ENCODE data around the gene SOCS7.

The SOCS7 gene

DNA sequence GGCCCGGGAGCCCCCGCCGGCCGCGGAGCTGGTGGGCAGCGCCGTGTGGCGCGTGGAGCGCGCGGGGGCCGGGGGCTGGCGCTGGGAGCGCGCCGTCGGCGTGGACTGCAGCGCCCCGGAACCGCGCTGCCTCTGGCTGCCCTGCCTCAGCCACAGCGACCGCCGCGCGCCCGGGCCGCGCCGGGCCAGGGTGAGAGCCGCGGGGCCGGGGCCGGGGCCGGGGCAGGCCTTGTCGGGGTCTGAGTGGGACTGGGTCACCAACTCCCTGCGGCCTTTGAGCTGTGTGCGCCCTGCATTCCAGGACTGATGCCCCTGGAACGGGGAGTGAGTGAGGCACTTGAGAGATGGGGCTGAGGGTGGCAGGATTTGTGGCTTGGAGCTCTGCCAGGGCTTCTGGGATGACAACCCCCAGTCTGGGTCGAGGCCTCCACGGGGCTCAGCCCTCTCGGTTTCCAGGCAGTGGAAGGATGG lies 102.3 kb downstream of the SOCS7 start:
- Histone ChIP-seq H3K27ac (ENCODE audit: low read length) (no peak overlapping the region), H3K4me2 (ENCODE audit: low read depth, low read length) (no peak overlapping the region), H3K9me2 (replicated peaks; ENCODE audit: insufficient read depth, low read length) (no peaks in the 10 kb centered on the region), H3K36me3 (replicated peaks; ENCODE audit: insufficient read depth, low read length) (no peaks in the 10 kb centered on the region), H3K4me1 (ENCODE audit: low read length) (no peaks in the 10 kb centered on the region), H3F3A (ENCODE audit: insufficient read depth, low read length) (no peaks in the 10 kb centered on the region), H4K20me1 (ENCODE audit: insufficient read depth, low read length) (no peaks in the 10 kb centered on the region), H3K9ac (ENCODE audit: low read length) (no peak overlapping the region), H3K9me3 (replicated peaks; ENCODE audit: insufficient read depth, low read length) (no peaks in the 10 kb centered on the region), H3K79me2 (ENCODE audit: low read length) (peaks cover 94% of the 10 kb centered on the region), H2AFZ (ENCODE audit: low read length) (no peak overlapping the region), H3K4me3 (ENCODE audit: low read length) (no peak overlapping the region), H3K27me3 (replicated peaks; ENCODE audit: insufficient read depth, low read length) (no peaks in the 10 kb centered on the region)
- DNase-seq: no peak
- TF ChIP-seq, protein P1, sequence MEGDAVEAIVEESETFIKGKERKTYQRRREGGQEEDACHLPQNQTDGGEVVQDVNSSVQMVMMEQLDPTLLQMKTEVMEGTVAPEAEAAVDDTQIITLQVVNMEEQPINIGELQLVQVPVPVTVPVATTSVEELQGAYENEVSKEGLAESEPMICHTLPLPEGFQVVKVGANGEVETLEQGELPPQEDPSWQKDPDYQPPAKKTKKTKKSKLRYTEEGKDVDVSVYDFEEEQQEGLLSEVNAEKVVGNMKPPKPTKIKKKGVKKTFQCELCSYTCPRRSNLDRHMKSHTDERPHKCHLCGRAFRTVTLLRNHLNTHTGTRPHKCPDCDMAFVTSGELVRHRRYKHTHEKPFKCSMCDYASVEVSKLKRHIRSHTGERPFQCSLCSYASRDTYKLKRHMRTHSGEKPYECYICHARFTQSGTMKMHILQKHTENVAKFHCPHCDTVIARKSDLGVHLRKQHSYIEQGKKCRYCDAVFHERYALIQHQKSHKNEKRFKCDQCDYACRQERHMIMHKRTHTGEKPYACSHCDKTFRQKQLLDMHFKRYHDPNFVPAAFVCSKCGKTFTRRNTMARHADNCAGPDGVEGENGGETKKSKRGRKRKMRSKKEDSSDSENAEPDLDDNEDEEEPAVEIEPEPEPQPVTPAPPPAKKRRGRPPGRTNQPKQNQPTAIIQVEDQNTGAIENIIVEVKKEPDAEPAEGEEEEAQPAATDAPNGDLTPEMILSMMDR (IDR thresholded peaks at IDR 0.05; ENCODE audit: low read length): no peak

DNA sequence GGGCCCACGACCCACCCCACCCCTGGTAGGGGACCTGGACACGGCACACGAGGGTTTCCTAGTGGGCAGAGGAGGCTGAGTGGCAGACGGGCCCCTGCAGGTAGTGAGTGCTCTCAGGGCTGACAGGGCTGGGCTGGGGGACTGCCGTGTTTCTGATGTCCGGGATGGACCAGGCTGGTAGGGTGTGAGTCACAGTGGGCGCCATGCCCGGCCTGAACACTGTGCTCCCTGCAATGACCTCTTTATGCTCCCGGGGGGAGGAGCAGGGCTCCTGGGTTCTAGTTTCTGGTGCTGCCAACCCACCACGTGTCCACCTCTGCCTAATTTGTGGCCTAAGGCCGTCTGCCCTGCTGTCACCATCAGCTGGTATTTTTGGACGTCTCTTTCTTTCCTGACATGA lies 102.9 kb downstream of the SOCS7 start:
- no peaks in the 10 kb centered on the region for H3K27me3 ChIP-seq (replicated peaks; ENCODE audit: insufficient read depth, low read length)
- no peak overlapping the region for H3K4me3 ChIP-seq (ENCODE audit: low read length)
- H3K9ac ChIP-seq (ENCODE audit: low read length): no peak overlapping the region
- H3K79me2 ChIP-seq (ENCODE audit: low read length): peaks cover 94% of the 10 kb centered on the region
- DNase-seq: no peak
- H4K20me1 ChIP-seq (ENCODE audit: insufficient read depth, low read length): no peaks in the 10 kb centered on the region
- H3K4me1 ChIP-seq (ENCODE audit: low read length): no peaks in the 10 kb centered on the region
- no peak overlapping the region for H2AFZ ChIP-seq (ENCODE audit: low read length)
- H3F3A ChIP-seq (ENCODE audit: insufficient read depth, low read length): no peaks in the 10 kb centered on the region
- TF ChIP-seq EZH2 (optimal IDR thresholded peaks at IDR 0.05; ENCODE audit: low read depth, low read length): no peak
- TF ChIP-seq, protein P1 (IDR thresholded peaks at IDR 0.05; ENCODE audit: low read length): no peak
- no peak for TF ChIP-seq EZH2phosphoT487 (IDR thresholded peaks at IDR 0.05; ENCODE audit: low read length)
- no peaks in the 10 kb centered on the region for H3K9me3 ChIP-seq (replicated peaks; ENCODE audit: insufficient read depth, low read length)
- no peaks in the 10 kb centered on the region for H3K36me3 ChIP-seq (replicated peaks; ENCODE audit: insufficient read depth, low read length)
- H3K9me2 ChIP-seq (replicated peaks; ENCODE audit: insufficient read depth, low read length): no peaks in the 10 kb centered on the region
- H3K4me2 ChIP-seq (ENCODE audit: low read depth, low read length): no peak overlapping the region
- H3K27ac ChIP-seq (ENCODE audit: low read length): no peak overlapping the region
